SK-N-SH (cell line): ENCODE results near the gene UBE2D3.
A peak's percentile ranks its signal among the peaks of the same experiment; 100 is the strongest.

Source experiments
- EZH2phosphoT487 ChIP-seq: fragments of 200-600 bp; sonication (generic); IDR thresholded peaks from 2 replicates; pipeline ENCODE4 v1.6.1; 2017; ENCODE audit warnings: low read depth, mixed run types, mild to moderate bottlenecking, antibody characterized with exemption, moderate library complexity, borderline replicate concordance
- FOXJ3 ChIP-seq: sonication (generic); formaldehyde crosslinking; IDR thresholded peaks from 2 replicates; pipeline ENCODE4 v1.5.1; 2020; ENCODE audit warnings: mild to moderate bottlenecking, missing genetic modification reagents
- JUND ChIP-seq: IDR thresholded peaks from 2 replicates; pipeline ENCODE4 v1.4.0; 2012
- MEF2A ChIP-seq: IDR thresholded peaks from 2 replicates; pipeline ENCODE4 v1.4.0; 2012; ENCODE audit warnings: low read depth, borderline replicate concordance
- RCOR1 ChIP-seq: fragments of 150-350 bp; IDR thresholded peaks from 2 replicates; pipeline ENCODE4 v1.6.1; 2017; ENCODE audit warnings: antibody characterized with exemption, low read length
- REST ChIP-seq: IDR thresholded peaks from 2 replicates; pipeline ENCODE4 v1.6.1; 2012; ENCODE audit warnings: mild to moderate bottlenecking, low read depth, low read length, moderate library complexity
- SIN3A ChIP-seq: IDR thresholded peaks from 2 replicates; pipeline ENCODE4 v1.6.1; 2012; ENCODE audit warnings: low read depth, mild to moderate bottlenecking, low read length, moderate library complexity, borderline replicate concordance
- TAF1 ChIP-seq: IDR thresholded peaks from 2 replicates; pipeline ENCODE4 v1.6.1; 2012; ENCODE audit warnings: low read depth, mild to moderate bottlenecking, low read length, moderate library complexity, borderline replicate concordance
- TCF12 ChIP-seq: IDR thresholded peaks from 2 replicates; pipeline ENCODE4 v1.4.0; 2012
- ZBTB33 ChIP-seq: IDR thresholded peaks from 2 replicates; pipeline ENCODE4 v1.4.0; 2012; ENCODE audit warnings: low read depth, borderline replicate concordance
- TF ChIP-seq, protein P1 (sequence below): fragments of 200-600 bp; sonication (generic); IDR thresholded peaks from 2 replicates; pipeline ENCODE4 v1.6.1; 2017; ENCODE audit warnings: antibody characterized with exemption, mild to moderate bottlenecking, moderate library complexity

GRCh38 chr4:102825261-102826091 lies 1.9 kb downstream of the UBE2D3 start:
- no peak for TF ChIP-seq EZH2phosphoT487
- no peak for TF ChIP-seq FOXJ3
- no peak for TF ChIP-seq JUND
- TF ChIP-seq SIN3A, result peak; percentile 76; the same call in 1 of the 2 replicates
- no peak for TF ChIP-seq REST
- no peak for TF ChIP-seq RCOR1
- no peak for TF ChIP-seq MEF2A
- TF ChIP-seq, protein P1, sequence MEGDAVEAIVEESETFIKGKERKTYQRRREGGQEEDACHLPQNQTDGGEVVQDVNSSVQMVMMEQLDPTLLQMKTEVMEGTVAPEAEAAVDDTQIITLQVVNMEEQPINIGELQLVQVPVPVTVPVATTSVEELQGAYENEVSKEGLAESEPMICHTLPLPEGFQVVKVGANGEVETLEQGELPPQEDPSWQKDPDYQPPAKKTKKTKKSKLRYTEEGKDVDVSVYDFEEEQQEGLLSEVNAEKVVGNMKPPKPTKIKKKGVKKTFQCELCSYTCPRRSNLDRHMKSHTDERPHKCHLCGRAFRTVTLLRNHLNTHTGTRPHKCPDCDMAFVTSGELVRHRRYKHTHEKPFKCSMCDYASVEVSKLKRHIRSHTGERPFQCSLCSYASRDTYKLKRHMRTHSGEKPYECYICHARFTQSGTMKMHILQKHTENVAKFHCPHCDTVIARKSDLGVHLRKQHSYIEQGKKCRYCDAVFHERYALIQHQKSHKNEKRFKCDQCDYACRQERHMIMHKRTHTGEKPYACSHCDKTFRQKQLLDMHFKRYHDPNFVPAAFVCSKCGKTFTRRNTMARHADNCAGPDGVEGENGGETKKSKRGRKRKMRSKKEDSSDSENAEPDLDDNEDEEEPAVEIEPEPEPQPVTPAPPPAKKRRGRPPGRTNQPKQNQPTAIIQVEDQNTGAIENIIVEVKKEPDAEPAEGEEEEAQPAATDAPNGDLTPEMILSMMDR, result no peak
- no peak for TF ChIP-seq ZBTB33
- TF ChIP-seq TAF1, result no peak
- TF ChIP-seq TCF12, result no peak
